IMR-90 (cell line): Measurements from ENCODE around the gene ZC3H4.

Experiments used
- CEBPB ChIP-seq: IDR thresholded peaks from 2 replicates; pipeline ENCODE4 v1.6.1; 2012; ENCODE audit warnings: low read depth, low read length, improper control_type of control experiment
- FOS ChIP-seq: fragments of 150-350 bp; IDR thresholded peaks from 2 replicates; pipeline ENCODE4 v1.6.1; 2016; ENCODE audit warnings: low read depth, low read length
- MAZ ChIP-seq: IDR thresholded peaks from 2 replicates; pipeline ENCODE4 v1.6.1; 2012; ENCODE audit warnings: low read depth, mild to moderate bottlenecking, low read length, improper control_type of control experiment, moderate library complexity, borderline replicate concordance
- POLR2A ChIP-seq: IDR thresholded peaks from 2 replicates; pipeline ENCODE4 v1.6.1; 2012; ENCODE audit warnings: mild to moderate bottlenecking, low read depth, low read length

DNA sequence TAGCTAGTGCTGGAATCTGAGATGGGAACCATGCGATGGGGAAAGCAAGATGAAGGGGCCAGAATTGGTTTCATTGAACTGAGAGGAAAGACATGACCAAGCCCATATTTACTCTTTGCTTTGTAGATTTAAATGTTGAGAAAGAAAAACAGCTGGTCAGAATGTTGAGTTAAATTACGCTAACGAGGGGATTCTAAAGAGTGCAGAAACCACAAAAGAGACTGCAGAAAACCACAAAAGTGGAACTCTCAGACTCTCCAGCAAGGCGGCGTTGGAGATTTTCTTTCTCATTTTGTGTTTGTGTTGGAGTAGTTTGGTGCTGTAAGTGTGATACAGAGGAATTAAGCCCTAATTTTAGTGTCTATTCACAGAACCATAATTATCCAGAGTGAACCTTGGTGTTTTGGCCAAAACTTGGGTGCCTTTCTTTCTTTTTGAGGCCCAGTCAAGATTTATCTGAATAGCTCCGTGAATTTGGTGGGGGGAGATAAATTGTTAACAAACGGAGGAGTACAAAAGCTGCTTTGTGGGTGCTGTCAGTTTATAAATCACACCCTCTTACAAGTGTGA, 43.4 kb upstream of the ZC3H4 start:
- no peak for TF ChIP-seq FOS
- no peak for TF ChIP-seq POLR2A
- no peak for TF ChIP-seq CEBPB
- no peak for TF ChIP-seq MAZ
